ENCODE data around the gene CCNQ.
"Not testable (repeated sequence)": the region's sequence is repeated elsewhere in the genome, so short reads cannot be mapped to it uniquely, and the experiment has no call there.

The CCNQ gene

DNA sequence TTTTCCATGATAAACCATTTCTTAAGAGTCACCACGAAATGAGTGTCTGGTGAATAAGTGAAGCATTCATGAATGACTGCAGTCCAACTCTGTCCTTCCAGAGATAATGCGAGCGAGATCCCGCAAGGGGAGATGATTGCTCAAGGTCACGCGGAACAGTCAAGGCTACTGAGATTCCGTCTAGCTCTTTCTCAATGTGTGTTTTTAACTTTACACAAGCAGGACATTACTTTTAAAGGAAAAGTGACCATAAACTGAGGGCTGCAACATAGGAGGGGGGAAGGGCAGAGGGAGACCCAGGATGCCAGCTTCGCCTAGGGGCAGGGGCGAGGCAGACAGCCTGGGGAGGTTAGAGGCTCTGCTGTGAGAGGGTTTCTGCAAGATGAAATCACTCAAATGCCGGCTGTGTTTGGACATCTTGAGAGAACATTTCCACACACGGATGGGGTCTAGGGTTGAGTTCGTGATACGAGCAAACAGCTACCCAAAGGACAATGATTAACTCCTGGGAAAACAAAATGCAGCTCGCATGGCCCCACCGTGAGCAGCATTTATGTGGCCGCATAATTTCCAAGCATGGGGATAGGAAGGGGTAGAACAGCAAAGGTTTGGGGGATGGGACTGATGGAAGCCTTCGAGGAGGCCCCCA is 23.8 kb upstream of the CCNQ start:
- DNase-seq = no peak

DNA sequence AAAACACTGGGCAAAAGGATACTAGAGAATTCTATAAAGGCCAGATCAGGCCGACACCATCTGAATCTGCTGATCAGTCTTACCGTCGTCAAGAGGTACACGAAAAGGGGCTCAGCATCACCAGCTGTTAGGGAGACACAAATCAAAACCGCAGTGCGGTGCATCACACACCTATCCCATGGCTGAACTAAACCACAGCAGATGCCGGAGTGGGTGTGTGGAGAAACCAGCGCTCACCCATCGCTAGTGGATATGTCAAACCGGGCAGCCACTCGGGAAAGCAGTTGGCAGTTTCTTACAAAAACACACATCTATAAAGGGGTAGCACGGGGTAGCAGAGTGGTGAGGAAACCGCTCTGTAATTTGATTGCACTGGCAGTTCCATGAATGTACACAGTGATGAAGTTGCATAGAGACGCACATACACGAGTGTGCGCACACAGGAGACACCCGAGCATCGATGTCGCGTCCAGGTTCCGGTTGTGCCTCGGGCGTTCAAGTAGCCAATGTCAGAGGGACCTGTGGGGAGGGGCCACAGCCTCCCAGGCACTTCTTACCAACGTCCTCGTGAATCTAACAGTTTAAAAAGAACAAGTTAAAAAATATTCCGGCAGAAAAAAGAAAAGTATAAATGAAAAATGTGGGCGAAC is 23.1 kb upstream of the CCNQ start:
- DNase-seq = no peak

DNA sequence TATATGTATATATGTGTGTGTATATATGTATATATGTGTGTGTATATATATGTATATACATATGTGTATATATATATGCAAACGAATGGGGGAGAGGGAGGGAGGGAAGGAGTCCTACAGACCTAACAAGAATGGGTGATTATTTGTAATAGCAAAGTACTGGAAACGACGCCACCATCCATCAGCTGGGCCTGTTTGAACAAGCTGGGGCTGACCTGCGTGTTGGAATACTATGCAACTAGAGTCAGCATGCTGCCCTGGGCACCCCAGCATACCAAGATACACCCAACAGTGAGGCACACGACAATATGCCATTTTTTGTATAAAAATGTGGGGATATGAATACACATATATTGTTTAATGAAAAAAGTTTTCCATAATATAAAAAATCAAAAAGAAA is 21.6 kb upstream of the CCNQ start:
- no peak for DNase-seq

DNA sequence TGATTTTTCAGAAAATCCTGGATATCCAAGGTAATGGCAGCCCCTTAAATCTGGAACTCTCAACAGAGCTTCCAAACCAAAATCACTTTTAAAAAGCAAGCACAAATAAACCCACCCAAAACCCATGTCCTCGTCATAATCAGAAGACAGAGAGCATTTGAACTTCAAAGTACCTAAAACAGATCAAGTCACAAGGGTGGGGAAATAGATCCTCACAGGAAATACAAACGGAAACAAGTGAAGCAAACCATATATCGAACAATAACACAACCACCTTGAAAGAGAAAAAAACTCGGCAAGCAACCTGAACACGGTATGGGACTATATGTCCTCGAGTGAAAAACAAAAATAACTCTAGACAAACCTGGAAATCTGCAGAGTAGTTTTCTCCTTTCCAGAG is 15.9 kb upstream of the CCNQ start:
- no peak for DNase-seq

DNA sequence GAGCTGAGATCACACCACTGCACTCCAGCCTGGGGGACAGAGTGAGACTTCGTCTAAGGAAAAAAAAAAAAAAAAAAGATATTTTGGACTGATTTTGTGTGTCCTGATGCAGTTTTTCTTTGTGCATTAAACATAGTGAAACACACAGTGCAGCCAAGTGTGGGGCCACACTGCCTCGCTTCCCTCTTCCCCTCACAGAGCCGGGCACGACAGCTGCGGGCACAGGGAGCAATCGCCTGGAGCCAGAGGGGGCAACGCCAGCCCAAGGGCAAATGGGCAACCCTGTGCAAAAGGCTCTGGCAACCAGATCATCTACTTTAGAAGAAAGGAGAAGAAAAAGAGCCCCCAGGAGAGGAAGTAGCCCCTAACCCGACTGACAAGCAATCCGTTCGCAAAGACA is 13.5 kb upstream of the CCNQ start:
- DNase-seq = no peak

DNA sequence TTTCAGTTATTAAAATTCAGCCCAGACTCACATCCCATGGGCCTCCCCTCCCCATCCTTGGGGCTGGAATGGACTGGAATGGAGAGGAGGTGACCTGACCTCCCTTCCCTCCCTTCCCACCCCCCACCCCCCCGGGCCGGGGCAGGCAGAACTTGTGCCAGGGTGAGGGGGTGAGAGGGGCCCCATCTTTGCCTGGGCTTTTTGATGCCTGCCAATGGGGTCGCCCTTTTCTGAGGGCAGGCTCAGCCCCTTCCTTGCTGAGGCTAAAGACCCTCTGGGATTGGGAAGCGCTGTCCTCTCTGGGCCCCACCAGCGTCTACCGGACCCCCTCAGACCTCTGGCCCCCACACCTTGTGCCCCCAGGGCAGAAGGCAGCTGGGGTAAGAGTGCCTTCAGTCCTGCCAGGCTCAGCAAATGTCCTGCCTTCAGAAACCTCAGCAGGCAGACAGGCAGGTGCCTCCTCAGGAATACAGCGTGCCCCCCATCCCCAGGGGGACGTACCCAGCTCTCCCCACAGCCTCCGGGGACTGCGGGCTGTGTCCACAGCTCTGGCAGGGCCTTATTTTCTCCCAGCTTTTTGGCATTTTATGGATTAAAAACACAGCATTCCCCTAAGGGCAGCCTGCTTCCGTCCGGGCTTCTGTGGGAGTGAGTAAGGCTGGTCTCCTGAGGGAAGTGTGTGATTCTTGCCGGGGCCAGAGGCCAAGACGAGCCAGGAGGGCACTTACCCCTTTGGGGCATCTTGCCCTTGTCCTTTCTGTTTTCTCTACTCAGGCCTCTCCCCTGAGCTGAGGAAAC is 12.6 kb upstream of the CCNQ start:
- no peak for DNase-seq

DNA sequence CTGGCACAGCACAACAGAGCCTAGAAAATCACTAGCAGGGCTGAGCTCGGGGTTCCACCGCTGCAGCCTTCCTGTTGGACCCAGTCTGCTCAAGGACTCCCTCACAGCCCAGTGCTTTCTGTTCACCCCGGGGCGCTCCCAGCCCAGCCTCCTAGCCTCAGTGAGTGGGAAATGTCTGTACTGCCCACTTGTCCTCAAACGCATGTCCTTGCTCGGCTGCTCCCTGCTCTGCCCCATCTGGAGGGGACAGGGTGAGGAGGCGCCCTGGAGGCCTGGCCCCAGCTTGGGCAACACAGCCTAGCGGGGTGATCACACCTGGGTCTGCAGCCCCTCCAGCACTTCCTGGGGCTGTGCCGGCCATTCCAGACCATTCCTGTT is 11.9 kb upstream of the CCNQ start:
- DNase-seq = no peak

DNA sequence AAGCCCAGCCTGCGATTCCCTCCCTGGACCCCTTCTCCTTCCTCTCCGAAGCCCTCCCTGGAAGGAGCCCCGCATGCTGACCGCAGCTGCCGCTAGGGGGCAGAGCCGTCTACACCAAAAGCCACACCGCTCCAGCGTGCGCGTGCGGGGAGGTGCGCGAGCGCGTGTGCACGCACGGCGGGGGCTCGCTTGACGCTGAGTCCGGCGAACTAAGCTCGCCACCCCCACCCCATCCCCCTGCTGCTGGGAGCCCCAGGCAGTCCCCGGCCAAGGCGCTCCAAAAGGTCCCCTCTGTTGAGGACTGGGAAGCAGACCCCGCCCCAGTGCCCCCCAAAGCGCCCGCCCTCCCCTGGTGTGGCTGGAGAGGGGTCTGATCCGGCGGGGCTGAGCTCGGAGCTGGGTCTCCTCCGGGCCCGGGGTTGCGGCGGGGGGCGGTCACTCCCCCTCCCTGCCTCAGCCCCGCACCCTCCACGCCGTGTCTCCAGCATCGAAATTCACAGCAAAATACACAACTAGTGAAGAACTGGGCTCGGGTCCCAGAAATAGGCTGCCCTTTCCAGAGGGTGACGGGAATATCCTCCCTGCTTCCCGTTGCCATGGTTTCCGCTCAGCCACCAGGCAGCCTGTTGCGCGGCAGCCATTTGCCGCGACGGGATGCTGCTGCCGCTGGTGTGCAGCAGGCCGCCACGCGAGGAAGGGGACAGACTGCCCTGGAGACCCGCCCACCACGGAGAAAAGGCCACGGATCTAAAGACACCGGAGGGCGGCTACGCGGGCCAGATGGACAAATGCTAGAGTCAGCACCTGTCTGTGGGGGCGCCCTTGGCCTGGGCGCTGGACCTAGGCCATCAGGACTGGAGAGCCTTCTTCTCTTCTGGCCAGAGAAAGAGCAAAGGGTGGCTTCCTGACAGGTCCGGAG is 11.2 kb upstream of the CCNQ start:
- peak; percentile 18 to 32 for DNase-seq

DNA sequence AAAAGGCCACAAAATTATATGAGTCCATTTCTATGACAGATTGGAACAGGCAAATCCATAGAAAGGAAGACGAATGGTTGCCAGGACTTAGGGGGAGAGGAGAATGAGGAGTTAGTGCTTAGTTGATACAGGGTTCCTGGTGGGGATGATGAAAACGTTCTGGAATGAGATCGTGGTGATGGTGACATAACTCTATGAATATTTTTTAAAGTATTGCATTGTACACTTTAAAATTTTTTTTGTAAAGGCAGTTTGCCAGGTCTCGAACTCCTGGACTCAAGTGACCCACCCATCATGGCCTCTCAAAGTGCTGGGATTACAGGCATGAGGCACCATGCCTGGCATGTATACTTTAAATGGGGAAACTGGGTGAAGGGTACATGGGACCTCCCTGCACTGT is 9.9 kb upstream of the CCNQ start:
- DNase-seq = no peak

DNA sequence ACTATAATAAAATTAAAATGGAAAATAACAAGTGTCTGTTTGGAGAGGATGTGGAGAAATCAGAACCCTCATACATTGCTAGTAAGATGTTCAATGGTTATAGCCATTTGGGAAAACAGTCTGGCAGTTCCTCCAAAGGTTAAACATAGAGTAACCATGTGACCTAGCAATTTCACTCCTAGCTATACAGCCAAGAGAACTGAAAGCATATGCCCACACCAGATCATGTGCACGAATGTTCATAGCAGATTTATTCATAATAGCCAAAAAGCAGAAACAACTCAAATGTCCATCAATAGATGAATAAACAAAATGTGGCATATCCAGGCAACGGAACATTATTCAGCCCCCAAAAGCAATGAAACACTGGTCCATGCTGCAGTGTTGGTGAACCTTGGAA is 9.4 kb upstream of the CCNQ start:
- peak; percentile 75 to 86 for DNase-seq

DNA sequence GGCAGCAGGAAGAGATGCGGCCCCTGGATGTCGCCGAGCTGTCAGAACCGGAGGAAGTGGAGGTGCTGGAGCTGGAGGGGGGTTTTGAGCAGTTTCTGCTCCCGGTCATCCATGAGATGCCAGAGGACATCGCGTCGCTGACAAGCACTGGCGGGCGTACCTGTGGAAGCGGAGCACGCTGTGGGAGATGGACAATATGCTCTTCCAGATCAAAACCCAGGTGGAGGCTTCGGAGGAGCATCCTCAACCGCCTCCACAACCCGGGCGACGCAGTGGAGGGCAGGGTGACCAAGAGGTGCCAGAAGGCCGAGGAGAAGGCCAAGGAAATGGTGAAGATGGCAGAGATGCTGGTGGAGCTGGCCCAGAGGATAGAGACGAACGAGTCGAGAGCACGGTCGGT is 7.6 kb upstream of the CCNQ start:
- no peak for DNase-seq

DNA sequence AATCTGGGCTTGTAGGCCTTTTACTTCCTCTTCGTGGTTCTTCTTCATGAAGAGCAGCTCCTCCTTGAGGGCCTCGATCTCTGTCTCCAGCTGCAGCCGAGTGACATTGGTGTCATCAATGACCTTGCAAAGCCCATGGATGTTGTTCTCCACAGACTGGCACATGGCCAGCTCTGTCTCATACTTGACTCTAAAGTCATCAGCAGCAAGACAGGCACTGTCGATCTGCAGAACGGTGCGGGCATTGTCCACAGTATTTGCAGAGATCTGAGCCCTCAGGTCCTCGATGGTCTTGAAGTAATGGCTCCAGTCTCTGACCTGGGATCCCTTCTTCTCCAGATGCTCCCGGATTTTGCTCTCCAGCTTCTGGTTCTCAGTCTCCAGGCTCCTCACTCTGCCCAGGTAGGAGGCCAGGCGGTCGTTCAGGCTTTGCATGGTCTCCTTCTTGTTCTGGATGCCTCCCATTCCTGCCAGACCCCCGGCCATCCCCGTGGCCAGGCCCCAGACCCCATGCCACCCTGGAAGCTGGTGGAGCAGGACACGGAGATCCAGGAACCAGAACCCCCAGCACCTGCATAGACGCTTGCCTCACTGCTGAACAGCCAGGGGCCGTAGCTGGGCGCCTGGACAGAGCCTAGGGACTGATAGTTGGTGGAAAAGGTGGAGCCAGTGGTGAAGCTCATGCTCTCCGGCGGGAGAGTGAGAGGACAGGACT is 5.9 kb upstream of the CCNQ start:
- not testable (repeated sequence) for DNase-seq

DNA sequence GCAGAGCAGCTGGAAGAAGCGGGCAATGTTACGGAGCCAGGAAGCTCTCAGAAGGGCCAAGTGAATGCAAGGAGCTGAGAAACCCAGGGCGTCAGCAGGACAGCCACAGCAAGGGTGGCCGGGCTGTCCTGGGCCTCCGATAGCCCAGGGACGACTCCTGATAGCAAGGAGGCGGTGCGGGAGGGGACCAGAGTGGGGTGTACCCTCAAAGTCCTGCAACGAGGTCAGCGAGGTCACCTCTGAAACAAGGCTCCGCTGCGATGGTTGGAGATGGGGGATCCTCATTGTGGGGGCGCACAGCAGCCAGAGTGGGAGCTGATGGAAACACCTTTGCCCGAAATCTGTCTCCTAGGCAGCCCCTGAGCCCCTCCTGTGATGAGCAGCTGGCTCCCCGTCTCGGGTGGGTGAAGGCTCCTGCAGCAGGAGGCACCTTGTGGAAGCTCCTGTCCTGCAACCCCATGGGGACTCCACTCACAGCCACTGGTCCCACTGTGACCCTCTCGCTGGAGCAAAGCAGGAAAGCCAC is 4.3 kb upstream of the CCNQ start:
- no peak for DNase-seq

DNA sequence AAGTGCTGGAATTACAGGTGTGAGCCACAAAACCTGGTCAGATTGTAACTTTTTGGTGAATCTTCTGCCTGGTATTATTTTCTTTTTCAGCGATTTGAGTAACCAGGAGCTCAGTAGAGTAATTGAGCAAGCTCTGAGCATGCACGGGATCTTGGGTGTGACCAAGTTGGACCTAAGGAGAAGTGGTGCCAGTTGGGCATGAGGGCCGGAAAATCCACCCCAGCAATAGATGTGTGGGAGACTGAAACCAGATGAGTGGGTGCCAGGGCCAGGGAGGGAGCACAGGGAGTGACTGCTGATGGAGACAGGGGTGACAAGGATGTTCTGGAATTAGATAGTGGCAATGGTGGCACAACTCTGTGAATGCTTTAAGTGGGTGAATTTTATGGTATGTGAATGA is 3.7 kb upstream of the CCNQ start:
- DNase-seq = peak; percentile 67 to 79

DNA sequence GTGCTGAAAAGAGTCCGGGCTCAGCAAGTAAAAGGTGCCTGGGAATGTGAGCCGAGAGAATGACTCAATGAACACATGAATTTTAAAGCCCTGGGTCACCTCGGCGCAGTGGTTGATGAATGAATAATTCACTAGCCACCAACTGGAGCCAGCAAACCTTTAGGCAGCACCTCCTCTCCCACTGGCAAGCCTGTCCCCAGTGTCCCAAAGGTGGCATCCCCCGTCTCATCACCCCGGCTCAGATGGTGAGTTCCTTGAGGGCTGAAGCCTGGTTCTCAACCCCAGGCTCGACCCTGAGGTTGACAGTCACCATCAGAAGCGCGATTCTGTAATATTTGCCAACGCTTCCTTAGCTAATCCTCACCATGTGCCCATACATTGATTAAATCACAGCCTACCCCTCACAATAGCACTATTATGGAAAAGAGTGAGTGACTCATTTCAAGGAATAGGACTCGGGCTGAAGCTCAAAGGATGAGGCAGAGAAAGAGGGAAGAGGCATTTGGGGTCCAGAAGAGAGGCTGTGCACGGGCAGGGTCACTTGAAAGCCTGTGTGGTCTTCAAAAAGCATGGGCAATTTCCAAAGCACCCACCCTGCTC is 2.7 kb upstream of the CCNQ start:
- no peak for DNase-seq

DNA sequence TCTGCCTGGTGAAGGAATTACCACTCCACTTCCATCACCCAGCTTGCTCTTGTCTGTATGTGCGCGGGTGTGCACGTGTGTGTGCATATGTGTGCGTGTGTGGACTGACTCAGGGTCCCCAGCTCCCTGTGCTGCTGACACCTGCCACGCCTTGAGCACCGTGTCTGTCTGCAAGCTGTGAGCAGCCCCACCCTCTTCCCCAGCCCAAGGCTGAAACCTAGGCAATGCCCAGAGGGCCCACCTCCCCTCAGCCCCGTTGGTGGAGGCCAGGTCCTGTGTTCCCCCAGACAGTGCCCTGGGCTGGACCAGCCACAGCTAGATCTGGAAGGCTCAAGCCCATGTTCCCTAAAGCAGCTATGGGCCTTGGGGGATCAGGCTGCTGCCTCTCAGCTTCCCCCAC is 2.0 kb upstream of the CCNQ start:
- no peak for DNase-seq

DNA sequence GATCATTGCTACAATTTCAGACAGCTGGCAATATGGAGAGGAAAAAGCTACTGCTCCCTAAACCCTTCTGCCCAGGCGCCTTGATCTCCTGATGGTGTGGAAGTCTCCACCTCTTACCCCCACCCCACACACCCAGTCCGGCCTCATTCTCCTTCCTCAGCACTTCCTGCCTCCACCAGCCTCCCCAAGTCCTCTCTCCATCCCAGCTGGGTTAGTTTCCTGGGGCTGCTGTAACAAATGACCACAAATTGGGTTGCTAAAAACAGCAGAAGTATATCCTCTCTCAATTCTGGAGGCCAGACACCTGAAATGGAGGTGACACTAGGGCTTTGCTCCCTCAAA is 1.1 kb upstream of the CCNQ start:
- DNase-seq = peak in 1 of 2 donors; percentile 13

DNA sequence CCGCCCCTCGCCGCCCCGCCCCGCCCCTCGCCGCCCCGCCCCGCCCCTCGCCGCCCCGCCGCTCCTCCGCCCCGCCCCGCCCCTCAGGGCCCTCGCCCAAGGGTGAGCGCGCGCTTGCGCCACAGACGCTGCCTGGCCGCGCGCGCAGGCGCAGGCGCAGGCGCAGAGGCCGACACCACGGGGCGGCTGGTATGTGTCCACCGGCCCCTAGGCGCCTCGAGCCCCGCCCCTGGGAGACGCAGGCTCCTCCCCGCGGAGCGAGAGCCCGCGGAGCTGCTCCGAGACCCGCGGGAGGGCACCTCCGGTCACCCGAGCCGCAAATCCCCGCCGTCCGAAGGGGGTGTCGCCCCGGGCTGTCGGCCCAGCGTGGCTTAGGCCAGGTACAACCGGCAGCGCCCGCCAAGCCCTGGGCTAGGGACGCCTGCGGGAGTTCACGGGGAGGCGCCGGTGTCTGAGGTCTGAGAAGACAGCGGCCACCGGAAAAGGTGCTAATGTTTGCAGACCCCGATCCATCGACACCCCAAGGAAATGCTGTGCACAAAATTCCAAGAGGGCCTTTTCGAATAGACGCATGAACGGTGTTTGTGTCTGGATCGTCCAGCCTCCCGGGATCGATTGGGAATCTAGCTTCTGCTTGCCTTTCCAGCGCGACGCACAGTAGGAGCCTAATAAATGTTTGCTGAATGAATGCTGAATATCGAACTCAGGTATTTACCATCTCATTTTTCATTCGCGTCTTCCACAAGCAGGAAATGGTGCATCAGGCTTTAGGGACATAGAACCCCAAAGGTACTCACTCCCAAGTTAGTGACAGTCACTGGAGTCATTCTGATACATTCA is 473 bp upstream of the CCNQ start:
- DNase-seq = peak; percentile 82 to 85

DNA sequence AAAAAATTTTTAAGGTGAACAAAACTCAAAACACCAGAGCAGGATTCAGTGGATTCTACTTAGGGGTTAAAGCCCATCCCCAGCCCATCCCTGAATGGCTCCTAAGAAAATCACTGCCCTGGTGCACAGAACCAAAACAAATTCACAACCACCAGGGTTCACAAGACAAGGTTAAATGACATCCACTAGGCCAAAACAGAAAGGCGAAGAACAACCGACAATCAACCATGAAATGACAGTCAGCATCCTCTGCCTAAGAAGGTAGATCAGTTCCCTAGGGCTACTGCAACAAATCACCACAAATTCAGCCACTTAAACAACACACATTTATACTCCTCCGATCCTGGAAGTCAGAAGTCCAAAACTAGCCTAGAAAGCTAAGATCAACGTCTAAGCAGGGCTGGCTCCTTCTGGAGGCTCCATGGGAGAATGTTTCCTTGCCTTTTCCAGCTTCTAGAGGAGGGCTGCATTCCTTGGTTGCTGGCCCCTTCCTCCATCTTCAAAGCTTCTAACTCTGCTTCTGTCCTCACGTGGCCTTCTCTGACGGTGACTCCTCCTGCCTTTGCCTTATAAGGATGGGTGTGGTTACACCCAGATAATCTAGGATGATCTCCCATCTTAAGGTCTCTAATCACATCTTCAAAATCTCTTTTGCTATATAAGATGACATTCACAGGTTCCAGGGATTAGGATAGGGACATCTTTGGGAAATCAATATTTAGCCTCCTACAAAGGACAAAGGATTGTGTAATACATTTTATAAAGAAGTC is 1.8 kb downstream of the CCNQ start:
- no peak for DNase-seq
